ENCODE results near the gene POU2AF1. TPM values are rescaled to one million over a fixed set of nuclear protein-coding genes. Genes with fewer than 3 reads are reported as not detected.

The POU2AF1 gene
- polyA plus RNA-seq, 6 donors from 2014 or later, result 63.6 to 114 (median 89.3) TPM

DNA sequence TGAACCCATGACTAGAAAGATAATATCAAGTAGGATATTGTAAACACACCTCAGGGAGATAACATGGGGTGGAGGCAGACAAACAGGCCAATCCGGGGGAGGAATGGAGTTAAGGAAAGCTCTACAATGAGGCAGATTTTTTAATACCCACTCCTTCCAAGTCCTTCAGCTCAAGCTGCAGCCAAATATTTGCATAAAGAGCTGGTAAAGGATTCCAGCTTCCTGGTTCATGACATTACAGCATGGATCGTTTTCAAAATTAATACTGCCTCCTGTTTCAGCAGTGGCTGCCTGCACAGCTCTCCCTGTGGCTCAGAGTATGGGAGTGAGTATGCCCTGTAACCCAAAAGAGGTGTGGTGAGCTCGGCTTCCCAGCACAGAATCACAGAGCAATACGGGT lies 75.6 kb downstream of the POU2AF1 start:
- peaks cover 25 to 36% (median 31%) of the 10 kb centered on the region in 3 donors for H3K4me1 Mint-ChIP-seq
- peaks cover 0 to 16% of the 10 kb centered on the region in 2 donors for H3K36me3 Mint-ChIP-seq
- no peak overlapping the region for H3K27ac Mint-ChIP-seq
- DNase-seq (no peak), ATAC-seq (ENCODE audit: low read depth in 2 of 2) (no peak)
- H3K9me3 Mint-ChIP-seq, result no peaks in the 10 kb centered on the region
- H3K27me3 Mint-ChIP-seq, result peaks cover 0 to 13% (median 0%) of the 10 kb centered on the region in 3 donors
- H3K4me3 Mint-ChIP-seq, result no peak overlapping the region

DNA sequence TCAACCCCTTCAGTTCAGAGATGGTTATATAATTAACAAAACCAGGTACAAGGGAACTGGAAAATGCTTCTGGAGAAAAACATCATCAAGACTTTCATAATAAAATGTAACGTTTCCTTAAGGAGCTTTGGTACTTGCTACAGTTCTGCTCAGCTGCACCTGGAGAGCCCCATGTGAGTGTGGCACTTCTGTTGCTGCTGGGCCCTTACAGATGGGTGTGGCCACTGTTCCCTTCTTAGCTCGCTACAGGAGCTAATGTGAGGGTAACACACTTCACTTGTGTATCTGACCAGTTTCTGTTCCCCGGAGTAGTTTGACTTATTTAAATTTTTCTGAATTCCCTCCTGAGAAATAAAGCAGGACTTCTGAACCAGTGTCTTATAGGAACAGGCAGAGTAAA lies 76.8 kb downstream of the POU2AF1 start:
- peak; percentile 36 to 46 for ATAC-seq (ENCODE audit: low read depth in 2 of 2)
- H3K36me3 Mint-ChIP-seq, result peaks cover 0 to 12% of the 10 kb centered on the region in 2 donors
- H3K27ac Mint-ChIP-seq, result no peak overlapping the region
- H3K4me3 Mint-ChIP-seq, result peak overlapping the region in 1 of 8 donors; percentile 70
- no peak for DNase-seq
- H3K27me3 Mint-ChIP-seq, result peaks cover 1 to 19% (median 4%) of the 10 kb centered on the region in 3 donors
- H3K4me1 Mint-ChIP-seq, result peaks cover 30 to 46% (median 37%) of the 10 kb centered on the region in 3 donors
- H3K9me3 Mint-ChIP-seq, result no peaks in the 10 kb centered on the region

Other genes starting within 250 kb of the POU2AF1 start
- not detected for gene POU2AF2, start 133.6 kb downstream of the POU2AF1 start, polyA plus RNA-seq (ENCODE audit: low read depth in 6 of 6)
- under 1 TPM in 1 of 6 donors, not detected in 5; 0.77 TPM for gene POU2AF3, start 80.7 kb downstream of the POU2AF1 start, polyA plus RNA-seq (ENCODE audit: low read depth in 6 of 6)
- gene BTG4, start 133.1 kb upstream of the POU2AF1 start, polyA plus RNA-seq (ENCODE audit: low read depth in 6 of 6), result not detected
- not detected for gene HOATZ, start 135.5 kb upstream of the POU2AF1 start, polyA plus RNA-seq (ENCODE audit: low read depth in 6 of 6)
- not detected for gene LAYN, start 161.4 kb upstream of the POU2AF1 start, polyA plus RNA-seq (ENCODE audit: low read depth in 6 of 6)
- 1 to 10 TPM in 1 of 6 donors, under 1 TPM in 5; 0.09 to 1.0 (median 0.31) TPM for gene SIK2, start 223.2 kb upstream of the POU2AF1 start, polyA plus RNA-seq (ENCODE audit: low read depth in 6 of 6)

Measured in naive B cell (primary cell).